MM.1S (cell line): ENCODE results near the gene KCTD7.

ENCODE experiments used
- CTCF ChIP-seq: fragments of 300-600 bp; sonication (generic); IDR thresholded peaks from 2 replicates; pipeline ENCODE4 v1.5.1; 2016; ENCODE audit warnings: antibody characterized with exemption, low read length, mixed read lengths
- EZH2phosphoT487 ChIP-seq: fragments of 300-600 bp; sonication (generic); IDR thresholded peaks from 2 replicates; pipeline ENCODE4 v1.6.1; 2018; ENCODE audit warnings: antibody characterized with exemption, low read length

GRCh38 chr7:66628361-66629221, at the start of gene KCTD7:
- TF ChIP-seq CTCF (no peak), EZH2phosphoT487 (no peak)
